GM12801 (cell line): ENCODE measurements around the gene CCDC69.

Experiments
- CTCF ChIP-seq: IDR thresholded peaks from one replicate; pipeline ENCODE4 v1.5.1; 2011; ENCODE audit warnings: control low read depth; ENCODE audit not compliant: insufficient read length; ENCODE audit errors: extremely low read depth

Gene CCDC69

GRCh38 chr5:151195622-151196021 lies 28.3 kb downstream of the CCDC69 start:
- TF ChIP-seq CTCF: no peak

- TF ChIP-seq CTCF: no peak
Measured at GRCh38 chr5:151192626-151193025, 31.3 kb downstream of the CCDC69 start.

GRCh38 chr5:151191661-151192060 lies 32.2 kb downstream of the CCDC69 start:
- no peak for TF ChIP-seq CTCF

GRCh38 chr5:151189151-151189550 lies 34.7 kb downstream of the CCDC69 start:
- TF ChIP-seq CTCF: no peak

GRCh38 chr5:151186538-151186937 lies 37.4 kb downstream of the CCDC69 start:
- no peak for TF ChIP-seq CTCF

GRCh38 chr5:151186052-151186451 lies 37.8 kb downstream of the CCDC69 start:
- no peak for TF ChIP-seq CTCF

GRCh38 chr5:151184316-151185042 lies 39.4 kb downstream of the CCDC69 start:
- TF ChIP-seq CTCF: no peak
